HG02798 (cell line): ENCODE results near the gene RNASEL.

Source experiments
- ATAC-seq: cut with Tn5 transposase; IDR thresholded peaks from one replicate; pipeline ENCODE4 v1.9.1; 2021; ENCODE audit warnings: mild to moderate bottlenecking; ENCODE audit not compliant: unreplicated experiment, poor library complexity

Gene RNASEL

GRCh38 chr1:182622901-182623528 is 34.0 kb upstream of the RNASEL start:
- peak; percentile 58 for ATAC-seq

- no peak for ATAC-seq
These were observed 32.9 kb upstream of the RNASEL start for GRCh38 chr1:182621906-182622305.

DNA sequence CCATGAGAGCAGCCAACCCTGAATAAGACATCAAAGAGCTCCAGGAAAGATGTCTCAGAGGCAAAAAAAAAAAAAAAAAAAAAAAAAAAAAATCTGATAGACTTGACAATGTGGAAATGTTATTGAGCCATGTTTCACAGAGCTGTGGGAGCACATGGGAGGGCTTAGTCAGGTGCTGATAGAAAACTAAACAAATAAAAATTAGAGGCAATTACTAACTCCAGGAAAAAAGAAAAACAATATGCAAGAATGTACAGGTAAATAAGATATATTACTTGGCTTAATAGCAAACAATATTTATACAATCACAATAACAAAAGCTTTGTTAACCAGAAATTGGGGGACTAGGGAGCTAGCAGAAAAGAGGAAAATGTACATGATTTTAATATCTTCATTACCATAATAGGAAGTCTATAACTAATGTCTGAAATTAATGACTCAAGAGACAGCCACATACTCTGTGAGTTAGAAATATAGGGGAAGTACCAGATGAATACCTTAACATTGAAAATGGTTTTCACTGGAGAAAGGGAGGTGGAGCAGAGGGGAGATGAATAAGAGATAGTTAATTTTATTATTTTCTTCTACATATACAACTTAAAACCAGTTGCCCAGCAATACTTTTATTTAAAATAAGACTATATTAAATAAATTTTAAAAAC is 32.0 kb upstream of the RNASEL start:
- no peak for ATAC-seq

GRCh38 chr1:182617734-182618351 is 28.8 kb upstream of the RNASEL start:
- ATAC-seq = no peak

GRCh38 chr1:182617014-182617429 is 28.0 kb upstream of the RNASEL start:
- ATAC-seq = no peak

GRCh38 chr1:182616130-182617013 is 27.3 kb upstream of the RNASEL start:
- peak; percentile 70 for ATAC-seq

- ATAC-seq = peak; percentile 24
These were observed 26.5 kb upstream of the RNASEL start for GRCh38 chr1:182615468-182616129.

GRCh38 chr1:182614796-182615454 is 25.9 kb upstream of the RNASEL start:
- ATAC-seq = peak; percentile 40

DNA sequence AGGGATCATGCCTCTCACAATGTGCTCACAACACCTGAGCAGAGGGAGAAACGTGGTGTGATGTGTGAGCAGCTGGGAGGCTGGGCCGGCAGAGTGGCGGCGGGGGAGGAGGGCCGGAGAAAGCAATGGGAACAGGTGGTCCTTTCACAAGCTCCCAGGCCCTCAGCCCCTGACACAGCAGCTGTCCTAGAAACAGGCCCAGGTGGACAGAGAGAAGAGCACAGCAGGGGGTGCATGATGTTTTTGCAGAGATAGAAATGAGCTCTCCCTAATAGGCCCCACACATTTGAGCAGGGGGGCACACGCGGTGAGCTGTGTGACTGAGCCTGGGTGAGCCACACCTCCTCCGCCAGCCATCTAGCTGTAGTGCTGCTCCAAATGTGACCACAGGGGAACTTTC is 22.7 kb upstream of the RNASEL start:
- no peak for ATAC-seq

DNA sequence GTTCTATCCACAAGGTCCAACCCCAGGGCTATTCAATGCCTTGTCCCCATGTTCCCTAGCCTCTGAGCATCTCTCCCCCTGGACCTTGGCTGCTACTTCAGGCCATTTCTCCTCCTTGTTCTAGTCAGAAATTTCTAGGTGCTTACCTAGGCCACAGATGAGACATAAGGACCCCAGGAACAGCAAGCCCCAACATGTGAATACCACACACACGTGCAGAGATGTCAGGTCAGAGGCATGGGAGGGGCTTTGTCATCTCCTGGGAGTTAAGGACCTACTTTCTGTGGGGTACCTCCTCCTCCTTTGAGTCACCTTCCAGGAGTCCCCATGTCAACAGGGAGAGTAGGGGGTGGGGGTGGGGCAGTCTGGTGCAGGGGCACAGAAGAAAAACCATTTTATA is 22.3 kb upstream of the RNASEL start:
- no peak for ATAC-seq

DNA sequence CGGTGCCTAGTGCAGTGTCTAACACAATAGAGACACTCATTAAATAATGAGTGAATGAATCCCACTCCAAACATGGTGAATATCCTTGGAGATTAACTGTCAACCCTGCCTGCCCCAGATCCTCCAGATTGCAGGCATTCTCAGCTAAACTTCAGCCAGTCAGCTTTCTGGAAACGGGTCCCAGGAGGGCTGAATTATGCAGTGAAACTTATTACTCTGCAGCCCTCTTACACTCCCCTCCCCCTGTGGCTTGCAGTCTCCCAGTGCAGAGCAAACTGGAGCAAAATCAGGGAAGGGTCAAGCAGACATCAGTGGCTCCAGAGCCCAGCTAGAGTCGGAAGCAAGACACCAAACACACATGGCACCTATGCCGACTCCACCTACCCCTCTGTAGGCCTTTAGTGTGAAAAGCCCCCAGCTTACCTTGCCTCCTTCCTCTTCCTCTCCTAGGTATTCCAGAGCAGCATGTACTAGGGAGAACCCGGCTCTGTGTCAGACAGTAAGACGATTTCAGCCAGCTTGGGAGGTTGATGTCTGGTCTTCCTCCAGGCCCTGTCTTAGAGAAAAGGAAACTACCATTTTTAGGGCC is 21.6 kb upstream of the RNASEL start:
- ATAC-seq = no peak

DNA sequence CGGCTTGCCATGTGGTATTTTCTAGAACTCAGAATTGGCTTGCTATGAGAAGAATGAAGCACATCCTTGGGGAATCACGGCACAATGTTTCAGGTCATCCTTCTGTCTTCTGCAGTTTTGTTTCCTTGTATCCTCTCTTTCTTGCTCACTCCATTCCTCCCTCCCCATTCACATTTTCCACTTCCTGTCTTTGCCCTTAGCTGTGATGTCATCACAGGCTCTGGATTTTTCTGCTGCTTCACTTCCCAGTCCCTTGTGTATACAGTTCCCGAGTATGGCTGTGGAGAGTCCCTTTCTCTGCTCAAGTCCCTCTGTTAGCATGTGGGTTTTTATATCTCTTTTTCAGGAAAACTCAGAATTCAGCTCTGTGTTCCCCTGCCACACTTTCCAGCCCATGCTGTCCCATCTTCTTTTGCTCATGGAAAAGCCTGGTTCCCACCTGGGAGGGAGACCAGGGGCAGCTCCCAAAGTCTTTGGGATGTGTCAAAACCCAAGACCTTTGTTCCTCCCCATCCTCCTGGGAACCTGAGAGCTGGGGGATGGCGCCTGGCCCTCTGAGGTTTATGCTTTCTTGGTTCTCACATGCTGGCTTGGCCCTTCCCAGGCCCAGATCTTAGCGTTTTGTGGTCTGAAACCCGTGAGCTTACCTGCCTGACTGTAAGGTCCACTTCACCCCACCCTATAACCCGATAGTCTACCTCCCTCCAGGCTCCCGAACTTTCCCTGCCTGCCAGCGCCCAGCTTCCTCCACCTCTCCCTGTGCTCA is 20.0 kb upstream of the RNASEL start:
- no peak for ATAC-seq

GRCh38 chr1:182608236-182608635 is 19.2 kb upstream of the RNASEL start:
- no peak for ATAC-seq

DNA sequence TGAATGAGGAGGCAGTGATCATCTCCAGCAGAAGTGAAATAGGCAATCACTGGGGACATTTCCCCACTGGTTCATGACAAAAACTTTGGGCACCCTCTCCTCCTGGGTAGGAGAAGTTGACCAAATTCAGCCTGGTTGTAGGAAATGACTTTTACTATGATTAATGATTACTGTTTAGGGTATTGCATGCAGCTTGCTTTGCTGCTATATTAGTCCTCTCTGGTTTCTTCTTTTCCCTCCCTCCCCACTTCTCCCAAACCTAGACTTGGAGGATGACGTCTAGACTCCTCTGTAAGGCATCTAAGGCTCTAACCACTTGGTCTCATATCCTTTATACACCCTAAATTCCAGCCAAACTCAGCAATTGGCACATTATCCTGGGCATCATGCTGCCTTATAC is 18.5 kb upstream of the RNASEL start:
- ATAC-seq = no peak

DNA sequence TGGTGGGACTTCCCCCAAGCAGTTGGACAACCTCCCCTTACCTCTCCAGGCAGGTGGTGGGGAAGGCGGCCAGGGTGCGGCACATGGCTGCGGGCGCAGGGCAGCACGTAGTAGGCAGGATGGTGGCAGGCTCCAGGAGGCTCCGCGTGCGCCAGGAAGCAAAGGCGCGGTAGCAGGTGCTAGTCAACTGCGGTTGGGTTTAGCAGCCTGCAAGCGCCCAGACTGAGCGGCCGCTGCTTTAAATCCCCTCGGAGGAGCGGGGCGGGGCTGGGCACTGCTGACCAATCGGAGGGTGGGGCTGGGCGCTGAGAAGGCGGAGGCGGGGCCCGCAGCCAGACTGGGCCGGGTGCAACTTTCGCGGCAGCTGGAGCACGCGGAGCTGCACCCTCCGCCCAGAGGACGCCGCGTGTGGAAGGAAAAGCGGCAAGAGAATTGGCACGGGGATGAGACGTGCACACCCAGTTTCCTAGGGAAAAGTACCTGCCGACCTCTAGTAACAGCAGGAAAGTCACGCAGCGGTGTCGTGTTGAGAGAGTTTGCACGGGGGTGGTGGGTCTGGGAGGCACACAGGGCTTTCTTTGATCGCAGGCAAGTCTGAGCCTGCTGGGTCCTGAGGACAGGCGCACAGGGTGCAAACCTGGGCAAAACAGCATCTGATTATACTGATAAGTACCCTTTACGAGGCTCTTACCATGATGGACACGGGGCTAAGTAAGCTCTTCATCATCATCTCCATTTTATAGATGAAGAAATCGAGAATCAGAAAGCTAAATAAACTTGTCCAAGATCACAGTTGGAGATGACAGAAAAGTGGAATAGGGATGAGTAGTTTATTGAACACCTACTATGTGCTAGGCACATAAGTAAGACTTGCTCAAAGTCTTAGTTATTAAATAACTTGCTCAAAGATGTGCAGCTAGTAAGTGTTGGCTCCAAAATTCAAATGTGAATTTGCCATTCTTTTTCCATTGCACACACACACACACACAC is 15.4 kb upstream of the RNASEL start, which contains the start of gene RGS16:
TSS of gene RGS16 (minus strand) at position 215 of the 990 bp plus-strand sequence. CDS start at position 85, 130 bp downstream.
- ATAC-seq = peak; percentile 90

- ATAC-seq = no peak
These were observed 14.7 kb upstream of the RNASEL start for GRCh38 chr1:182603646-182604174.
